Frontal cortex (tissue), 4 donors: ENCODE data around the gene SLC17A4. TPM values are rescaled to one million over a fixed set of nuclear protein-coding genes. Genes with fewer than 3 reads are reported as not detected.
"Not testable (repeated sequence)": the region's sequence is repeated elsewhere in the genome, so short reads cannot be mapped to it uniquely, and the experiment has no call there.

Source experiments
- DNase-seq, 2 donors: peaks; one replicate each; pipeline ENCODE4 v3.0.0; 2012; ENCODE audit warnings: low spot score in 2 of 2
- FAIRE-seq: peaks from 2 replicates; lab custom pipeline; 2012; peaks lifted over from hg19 to GRCh38; lab: Jason Lieb, UNC
- total RNA-seq: library from RNA; depleted of rRNA; stranded (reverse); fragments of >200 nt; gene quantifications from one replicate; pipeline ENCODE4 v1.2.3, GENCODE V29; 2014
- donor health status: control.
- donor health status: control.
- donor health status: control.

SLC17A4 gene
- total RNA-seq, 1 donor from 2014 or later: under 0.01 TPM

DNA sequence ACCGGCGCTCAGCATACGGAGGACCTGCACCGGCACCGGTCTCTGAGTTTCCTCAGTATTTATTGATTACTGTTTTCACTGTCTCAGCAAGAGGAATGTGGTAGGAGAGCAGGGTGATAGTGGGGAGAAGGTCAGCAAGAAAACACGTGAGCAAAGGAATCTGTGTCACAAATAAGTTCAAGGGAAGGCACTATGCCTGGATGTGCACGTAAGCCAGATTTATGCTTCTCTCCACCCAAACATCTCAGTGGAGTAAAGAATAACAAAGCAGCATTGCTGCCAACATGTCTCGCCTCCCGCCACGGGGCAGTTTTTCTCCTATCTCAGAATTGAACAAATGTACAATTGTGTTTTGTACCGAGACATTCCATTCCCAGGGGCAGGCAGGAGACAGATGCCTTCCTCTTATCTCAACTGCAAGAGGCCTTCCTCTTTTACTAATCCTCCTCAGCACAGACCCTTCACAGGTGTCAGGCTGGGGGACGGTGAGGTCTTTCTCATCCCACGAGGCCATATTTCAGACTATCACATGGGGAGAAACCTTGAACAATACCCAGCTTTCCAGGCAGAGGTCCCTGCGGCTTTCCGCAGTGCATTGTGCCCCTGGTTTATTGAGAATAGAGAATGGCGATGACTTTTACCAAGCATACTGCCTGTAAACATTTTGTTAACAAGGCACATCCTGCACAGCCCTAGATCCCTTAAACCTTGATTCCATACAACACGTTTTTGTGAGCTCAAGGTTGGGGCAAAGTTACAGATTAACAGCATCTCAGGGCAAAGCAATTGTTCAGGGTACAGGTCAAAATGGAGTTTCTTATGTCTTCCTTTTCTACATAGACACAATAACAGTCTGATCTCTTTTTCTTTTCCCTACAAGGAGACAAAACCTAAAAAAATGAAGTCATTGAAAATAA is 5.7 kb upstream of the SLC17A4 start:
- FAIRE-seq, DNase-seq: not testable (repeated sequence)

DNA sequence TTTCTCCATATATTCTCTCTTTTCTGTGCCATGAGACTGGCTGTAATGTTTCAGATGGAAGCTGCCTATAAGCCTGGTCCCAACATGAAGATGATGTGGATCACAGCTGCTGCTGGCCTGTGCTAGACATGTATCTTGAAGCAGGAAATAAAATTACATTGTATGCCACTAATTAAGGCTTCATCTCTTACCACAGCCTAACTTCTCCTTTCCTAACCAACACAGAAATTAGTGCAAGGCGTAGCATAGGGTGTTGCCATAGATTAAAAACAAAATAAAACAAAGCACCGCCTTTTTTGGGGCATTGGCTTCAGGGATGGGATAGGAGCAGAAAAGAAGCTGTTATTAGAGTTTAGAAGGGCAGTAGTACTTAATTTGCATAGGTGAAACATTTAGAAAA is 4.7 kb upstream of the SLC17A4 start:
- FAIRE-seq (no peak), DNase-seq (no peak)

DNA sequence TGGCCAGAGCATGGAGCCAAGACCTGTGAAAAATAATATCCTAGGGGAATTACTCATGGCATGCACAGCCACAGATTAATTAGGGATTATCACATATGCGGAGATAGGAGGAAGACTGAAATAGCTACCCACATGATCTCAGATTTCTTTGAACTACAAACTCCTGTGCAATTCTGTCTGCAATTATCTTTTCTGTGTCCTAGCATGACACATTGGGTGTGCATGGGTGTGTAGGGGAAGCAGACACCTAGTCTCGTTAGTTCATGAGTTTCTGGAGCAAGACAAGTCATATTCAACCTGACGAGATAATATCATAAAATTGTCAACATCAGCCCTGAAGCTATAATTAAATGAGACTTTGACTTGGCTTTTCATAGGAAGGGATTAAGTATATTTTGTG is 3.6 kb upstream of the SLC17A4 start:
- FAIRE-seq (no peak), DNase-seq (no peak)

DNA sequence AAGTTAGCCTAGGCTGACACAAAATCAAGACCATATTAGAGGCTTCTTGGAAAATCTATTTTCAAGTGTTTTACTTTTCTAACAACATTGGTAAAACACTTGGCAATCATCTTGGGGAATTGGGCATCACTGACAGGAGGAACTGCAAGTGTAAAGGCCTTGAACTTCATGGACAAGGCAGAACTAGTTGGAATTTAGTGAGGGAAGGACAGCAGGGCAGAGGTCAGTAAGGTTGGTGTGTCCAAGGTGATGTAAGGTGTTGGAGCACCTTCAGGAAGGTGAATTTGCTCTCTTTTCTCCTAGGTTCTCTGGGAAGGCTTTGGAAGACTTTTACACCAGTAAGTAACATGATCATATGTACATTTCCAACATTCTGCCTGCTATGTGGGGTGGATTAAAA is 1.5 kb upstream of the SLC17A4 start:
- FAIRE-seq (no peak), DNase-seq (no peak)

DNA sequence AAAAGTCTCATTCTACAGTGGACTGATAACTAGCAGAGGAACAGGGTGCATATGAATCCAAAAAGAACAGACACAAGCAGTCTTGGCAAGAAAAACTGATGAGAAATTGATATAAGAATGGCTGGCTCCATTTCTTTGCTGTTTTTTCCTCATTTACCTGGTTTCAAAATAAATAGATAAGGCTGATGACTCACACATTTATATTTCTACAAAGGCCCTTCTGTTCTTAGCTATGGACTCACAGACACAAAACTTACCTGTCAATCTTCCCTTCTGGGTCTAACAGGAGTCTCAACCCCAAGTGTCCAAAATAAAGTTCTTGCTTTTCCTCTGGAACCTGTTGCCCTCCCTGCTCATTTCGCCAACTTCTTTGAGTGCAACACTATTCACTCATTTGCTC is 941 bp downstream of the SLC17A4 start:
- FAIRE-seq: no peak
- DNase-seq: no peak

DNA sequence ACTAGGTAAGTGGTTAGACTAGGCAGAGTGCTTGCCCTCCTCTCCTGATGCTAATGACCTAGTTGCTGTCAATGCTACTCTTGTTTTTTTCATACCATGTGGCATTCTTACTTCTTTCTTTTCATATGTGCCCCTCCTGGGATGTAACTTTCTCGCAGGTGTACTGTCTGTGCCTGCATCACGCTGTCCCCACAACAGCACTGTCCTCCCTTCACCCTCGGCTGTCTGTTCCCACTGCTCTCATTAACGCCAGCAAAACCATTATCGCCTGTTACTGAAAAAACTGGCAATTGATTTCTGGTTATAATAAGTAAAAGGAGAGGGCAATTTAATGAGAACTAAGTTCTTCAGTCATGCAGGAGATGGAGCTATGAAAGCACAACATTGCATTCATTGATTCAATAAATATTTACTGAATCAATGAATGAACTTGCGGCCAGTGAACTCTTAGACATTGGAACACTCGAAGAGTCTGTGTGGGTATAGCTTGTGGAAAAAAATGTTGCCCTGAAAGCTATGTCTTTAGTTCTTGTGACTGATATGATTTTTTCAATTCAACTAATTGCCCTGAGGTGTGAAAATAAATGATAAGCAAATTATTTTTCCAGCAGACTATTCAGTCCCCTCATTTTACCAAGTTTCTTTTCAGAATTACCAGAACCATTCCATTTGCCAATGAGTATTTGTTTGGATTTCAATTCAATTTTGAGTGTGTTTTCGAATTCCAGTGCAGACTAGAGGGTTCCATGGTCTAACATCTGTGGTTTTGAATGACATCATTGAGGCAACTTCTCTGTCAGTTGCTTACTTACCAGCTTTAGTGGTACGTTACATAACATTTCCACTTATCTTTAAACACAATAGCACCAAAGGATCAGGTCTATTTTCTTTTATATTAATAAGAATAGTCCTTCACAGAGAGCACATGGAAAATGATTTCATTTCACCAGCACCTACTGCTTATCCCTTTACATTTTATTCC is 2.1 kb downstream of the SLC17A4 start:
- FAIRE-seq (no peak), DNase-seq (no peak)

DNA sequence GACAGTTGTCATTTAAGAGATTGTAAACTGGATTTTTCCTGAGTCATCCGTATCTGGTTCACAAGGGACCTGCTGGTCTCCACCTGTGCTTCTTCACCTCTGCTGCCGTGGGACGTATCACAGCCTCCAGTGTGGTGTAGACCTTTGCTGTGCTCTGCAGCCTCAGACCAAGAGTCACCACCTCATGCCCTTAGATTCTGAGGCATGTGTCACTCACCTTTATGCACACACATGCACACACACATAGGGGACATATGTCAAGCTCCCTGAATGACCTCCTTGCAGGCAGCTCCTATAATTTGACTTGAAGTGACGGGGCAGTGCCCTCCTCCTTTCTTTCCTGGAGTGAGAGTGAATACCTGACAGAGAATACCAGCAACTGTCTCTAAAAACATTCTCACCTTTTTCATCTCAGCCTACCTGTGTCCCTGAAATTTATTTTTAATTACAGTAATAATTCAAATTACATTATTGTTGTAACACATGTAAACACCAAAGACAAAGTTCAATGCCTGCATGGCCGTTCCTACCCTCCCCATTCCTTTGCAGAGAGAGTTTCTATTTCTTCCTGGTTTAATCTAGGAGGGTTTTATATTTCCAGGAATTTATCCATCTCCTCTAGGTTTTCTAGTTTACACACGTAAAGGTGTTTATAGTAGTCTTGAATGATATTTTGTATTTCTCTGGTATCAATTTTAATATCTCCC is 3.5 kb downstream of the SLC17A4 start:
- FAIRE-seq (no peak), DNase-seq (no peak)

DNA sequence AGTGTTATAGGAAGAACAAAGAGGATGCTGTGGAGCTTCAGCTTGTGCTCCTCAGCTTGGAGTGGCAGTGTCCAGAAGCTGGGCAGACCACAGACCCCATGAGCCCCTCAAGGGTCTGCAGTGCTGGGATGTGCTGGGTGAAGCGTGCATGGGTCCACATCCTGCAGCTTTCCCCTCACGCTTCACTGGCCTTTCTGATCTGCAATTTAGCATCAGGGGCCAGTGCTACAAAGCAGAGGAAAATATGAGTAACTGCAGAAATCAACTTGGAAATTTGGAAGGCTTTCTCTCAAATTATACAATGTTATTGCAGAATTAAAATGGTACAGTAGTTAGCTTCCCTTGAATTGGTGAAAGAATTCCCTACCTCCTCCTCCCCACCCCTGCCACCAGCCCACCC is 10.1 kb downstream of the SLC17A4 start:
- DNase-seq (no peak), FAIRE-seq (no peak)

DNA sequence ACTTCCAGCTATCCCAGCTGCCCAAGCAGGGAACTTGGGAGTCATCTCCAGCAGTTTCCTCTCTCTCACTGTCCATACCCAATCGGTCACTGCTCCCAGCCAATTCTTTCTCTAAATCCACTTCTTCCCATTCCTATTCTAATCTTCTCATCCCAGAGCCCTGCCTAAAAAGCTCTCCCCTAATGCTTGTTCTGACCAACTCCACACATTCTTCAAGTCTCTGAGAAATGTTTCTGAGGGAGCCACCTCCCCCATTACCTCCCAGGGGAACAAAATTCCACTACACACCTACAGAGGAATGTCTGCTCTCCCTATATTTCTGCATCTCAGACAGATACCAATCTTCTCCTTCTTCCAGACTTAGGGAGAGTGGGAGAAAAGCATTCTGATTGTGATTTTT is 14.0 kb downstream of the SLC17A4 start:
- no peak for FAIRE-seq
- no peak for DNase-seq

DNA sequence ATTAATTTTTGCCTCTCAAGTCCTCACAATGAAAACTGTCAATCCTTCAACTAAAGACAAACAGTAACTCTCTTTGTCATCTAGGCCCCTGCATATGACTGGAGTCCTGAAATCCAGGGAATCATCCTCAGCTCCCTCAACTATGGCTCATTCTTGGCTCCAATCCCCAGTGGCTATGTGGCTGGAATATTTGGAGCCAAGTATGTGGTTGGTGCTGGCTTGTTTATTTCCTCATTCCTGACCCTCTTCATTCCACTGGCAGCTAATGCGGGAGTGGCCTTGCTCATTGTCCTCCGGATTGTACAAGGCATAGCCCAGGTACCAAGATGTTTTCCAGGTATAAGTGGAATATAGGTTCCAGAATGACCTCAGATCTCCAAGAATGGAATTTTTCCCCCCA is 15.4 kb downstream of the SLC17A4 start:
- FAIRE-seq (no peak), DNase-seq (no peak)

DNA sequence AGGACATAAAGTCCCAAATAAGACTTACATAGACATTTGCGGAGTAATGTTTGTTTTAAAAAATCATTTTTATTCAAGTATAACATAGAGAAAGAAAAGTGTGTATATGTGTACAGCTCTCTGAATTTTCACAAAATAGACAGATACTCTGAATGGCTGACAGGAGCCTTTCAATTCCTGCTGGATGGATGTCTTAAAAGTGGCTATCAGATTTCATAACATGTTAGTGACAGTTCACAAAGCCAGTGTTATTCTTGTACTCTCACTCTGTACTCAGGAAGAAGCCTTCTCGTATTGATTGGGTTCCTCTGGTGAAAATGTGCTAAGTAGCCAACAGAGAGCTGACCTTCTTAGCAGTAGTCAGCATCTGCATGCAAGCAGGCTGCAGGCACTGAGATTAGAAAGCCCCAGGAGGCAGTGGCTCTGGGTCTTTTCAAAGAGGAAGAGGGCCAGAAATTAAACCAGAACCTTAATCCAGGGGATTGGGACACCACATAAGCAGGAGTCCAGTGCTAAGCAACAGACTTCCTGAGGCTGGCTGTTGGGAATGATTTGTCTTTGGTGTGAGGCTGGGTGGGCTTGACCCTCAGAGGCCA is 19.7 kb downstream of the SLC17A4 start:
- FAIRE-seq (no peak), DNase-seq (no peak)

DNA sequence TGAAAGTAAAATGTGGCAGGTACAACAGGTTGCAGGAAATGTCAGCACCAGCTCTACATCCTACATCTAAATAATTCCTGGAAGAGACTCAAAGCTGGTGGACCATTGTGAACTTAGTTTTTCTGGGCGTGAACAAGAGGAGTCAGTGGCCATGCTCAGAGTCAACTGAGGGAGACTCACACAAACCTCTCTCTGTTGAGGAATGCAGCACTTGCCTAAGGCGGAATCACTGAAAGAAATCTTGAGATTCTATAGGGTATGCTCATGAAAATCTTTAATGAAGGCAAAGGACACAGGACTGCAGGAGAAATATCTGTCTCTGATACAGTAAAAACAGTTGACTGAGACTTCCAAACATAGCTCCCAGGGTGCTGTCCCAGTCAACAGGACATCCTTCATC is 22.5 kb downstream of the SLC17A4 start:
- DNase-seq (no peak), FAIRE-seq (no peak)

DNA sequence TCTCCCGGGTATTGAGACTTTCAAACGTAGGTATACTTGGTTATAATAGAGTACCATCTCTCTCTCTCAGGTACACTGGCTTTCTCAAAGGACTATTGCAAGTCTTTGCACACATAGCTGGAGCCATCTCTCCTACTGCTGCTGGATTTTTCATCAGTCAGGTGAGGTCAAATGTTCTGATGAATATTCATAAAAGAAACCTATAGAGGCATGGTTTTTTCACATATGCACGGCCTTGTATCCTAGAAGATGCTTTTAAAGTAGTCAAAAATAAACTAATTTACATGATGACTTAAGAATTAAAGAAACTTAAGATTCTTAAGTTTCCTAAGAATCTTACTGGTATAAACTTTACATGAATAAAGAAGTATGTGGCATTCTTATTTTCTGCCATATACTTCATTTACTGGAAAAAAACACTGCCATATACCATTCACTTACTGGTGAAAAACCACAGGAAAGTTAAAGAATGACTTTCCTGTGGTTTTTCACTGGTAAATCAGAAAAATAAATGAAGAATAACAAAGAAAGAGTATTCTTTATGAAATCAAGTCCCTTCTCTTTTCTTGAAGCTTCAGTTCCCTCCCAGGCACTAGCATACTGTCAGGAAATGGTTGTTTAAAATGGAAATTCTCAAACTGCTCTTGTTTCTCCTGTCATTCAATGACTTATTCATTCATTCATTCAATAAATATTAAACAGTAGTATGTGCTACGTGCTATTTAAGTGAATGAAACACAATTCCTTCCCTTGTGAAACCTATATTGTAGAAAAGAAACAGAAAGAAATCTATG is 23.5 kb downstream of the SLC17A4 start:
- DNase-seq (no peak), FAIRE-seq (no peak)

DNA sequence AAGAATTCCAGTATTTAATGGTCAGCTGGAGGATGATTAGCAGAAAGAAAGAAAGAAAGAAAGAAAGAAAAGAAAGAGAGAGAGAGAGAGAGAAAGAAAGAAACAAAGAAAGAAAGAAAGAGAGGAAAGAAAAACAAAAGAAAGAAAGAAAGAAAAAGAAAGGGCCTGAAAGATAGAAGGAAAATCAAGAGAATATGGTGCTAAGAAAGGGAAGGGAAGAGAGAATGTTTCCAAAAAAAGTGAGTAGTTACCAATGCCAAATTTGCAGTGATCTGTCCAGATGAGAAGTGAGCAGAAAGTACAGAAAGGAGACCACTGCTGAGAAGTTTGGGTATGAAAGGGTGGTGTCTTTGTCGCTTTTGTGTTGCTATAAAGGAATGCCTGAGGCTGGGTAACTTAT is 26.6 kb downstream of the SLC17A4 start:
- FAIRE-seq: no peak

DNA sequence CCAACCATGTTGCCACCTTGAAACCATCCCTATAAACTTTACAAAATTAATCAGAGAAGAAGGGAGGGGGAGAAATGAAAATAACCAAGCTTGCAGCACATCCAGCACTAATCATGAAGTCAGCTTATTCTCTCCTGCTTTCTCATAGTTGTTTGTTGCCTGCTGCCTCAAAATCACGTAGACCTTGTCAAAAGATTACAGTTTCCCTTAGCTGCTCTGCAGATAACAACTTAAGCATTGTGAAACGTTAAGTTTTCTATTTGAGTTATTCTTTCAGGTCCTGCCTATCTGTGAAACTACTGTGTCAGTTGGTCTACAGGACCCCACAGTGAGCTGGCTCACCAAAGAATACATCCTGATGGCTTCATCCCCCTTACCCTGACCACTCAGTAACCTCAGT is 32.9 kb downstream of the SLC17A4 start:
- DNase-seq (no peak), FAIRE-seq (no peak)

More for the DNA sequence above, 26.6 kb downstream of the SLC17A4 start:
- DNase-seq: no peak

DNA sequence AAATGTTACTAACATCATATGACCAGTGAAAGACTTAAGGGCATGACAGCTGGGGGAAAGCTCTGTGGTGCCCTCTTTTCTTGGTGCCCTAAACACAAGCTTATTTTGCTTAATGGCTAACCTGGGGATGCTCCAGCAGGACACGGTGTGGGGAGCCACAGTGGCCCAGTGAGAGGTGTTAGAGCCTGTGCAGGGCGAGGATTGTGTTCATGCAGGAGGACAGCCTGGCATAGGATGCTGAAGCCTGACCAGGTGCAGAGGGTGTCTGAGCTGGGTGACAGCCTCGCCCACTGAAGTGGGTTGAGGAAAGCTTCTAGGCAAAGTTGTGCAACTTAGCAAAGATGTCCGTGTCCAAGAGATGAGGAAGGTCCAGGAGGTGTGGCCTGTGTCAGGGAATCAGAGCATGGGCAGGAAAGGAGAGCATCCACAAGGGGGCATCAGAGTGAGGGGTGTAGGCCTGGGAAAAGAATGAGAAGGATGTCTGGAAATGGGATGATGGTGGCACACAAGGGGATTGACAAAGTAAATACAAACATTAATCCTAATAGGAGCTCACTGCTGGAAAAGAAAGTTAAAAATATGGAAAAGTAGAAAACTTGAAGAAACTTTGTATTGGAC is 33.9 kb downstream of the SLC17A4 start:
- DNase-seq: no peak
- FAIRE-seq: no peak

DNA sequence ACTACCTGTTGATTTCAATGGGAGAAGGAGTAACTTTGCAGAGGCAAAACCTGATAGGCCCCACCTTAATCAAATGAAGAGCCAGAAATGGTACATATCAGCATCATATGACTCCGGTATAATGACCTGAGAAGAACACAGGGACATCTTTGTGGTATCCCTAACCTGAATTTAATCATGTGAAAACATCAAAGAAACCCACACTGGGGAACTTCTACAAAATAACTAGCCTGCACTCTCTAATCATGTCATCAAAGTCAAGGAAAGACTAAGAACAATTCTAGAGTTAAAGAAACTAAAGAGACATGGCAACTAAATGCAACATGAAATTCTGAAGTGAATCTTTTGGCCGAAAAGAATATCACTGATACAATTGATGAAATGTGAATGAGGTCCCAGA is 34.9 kb downstream of the SLC17A4 start:
- FAIRE-seq (no peak), DNase-seq (no peak)

DNA sequence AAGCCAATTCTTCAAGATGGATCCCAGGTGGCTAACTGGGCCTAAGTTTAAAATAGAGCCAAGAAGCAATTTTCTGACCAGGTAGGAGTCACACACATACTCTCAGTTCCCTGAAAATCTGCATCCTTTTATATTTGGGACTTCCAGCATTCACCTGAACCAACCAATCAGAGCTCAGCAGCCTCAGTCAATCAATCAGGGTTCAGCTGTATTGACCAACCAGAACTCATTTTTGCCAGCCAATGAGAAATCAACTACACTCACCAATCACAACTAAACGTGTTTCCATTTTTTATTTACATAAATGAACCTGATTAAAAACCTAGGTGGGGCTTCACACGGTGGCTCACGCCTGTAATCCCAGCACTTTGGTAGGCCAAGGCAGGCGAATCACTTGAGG is 37.5 kb downstream of the SLC17A4 start:
- FAIRE-seq: no peak

DNA sequence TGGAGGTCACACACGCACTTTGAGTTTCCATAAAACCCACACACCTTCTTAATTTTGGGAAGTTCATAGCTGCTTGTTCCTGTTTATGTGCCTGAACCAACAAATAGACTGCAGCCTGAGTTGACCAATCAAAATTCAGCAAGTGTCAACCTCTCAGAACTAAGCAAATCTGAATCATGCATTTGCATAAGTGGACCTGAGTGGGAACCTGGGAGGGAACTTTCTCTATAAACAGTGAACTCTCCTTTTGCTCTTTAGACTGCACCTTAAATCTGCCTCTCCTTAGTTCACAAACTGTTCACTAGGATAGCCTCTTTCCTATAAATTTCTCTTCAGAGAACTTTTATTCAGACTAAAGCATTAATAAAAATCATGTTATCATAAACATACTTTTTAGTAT is 39.4 kb downstream of the SLC17A4 start:
- no peak for DNase-seq
- no peak for FAIRE-seq

More for the DNA sequence above, 37.5 kb downstream of the SLC17A4 start:
- DNase-seq: no peak
